Measurements from ENCODE around the gene RNF26.
A peak's percentile ranks its signal among the peaks of the same experiment; 100 is the strongest.

Gene RNF26

GRCh38 chr11:119371778-119372182, 37.5 kb downstream of the RNF26 start (continued):
- no peak for TF ChIP-seq ZNF513 (tag by site-specific recombination; IDR thresholded peaks at IDR 0.05)
- TF ChIP-seq OVOL3 (tag by site-specific recombination; IDR thresholded peaks at IDR 0.05) = no peak

GRCh38 chr11:119372260-119373058, 38.1 kb downstream of the RNF26 start:
- no peak for TF ChIP-seq ZNF555 (tag by site-specific recombination; conservative IDR thresholded peaks at IDR 0.05)
- peak; percentile 48 for TF ChIP-seq ZNF341 (tag by site-specific recombination; IDR thresholded peaks at IDR 0.05; ENCODE audit: low read depth)
- POLR2A ChIA-PET = interaction anchor here (1.2 kb wide), 1 partner anchor 34 kb away, joined by 4 read pairs; no protein-coding TSS in a partner anchor

GRCh38 chr11:119373059-119373920, 39.0 kb downstream of the RNF26 start:
- POLR2A ChIA-PET = interaction anchor here (0.5 to 2.5 kb wide), 6 partner anchors 12 to 359 kb away, joined by 4 to 16 read pairs (median 6); partner anchors contain the start of gene MCAM
- H3K4me3 ChIP-seq (ENCODE audit: low read depth, low read length) = no peak overlapping the region
- H3K4me1 ChIP-seq (ENCODE audit: control insufficient read depth, insufficient read depth, low read length) = peaks cover 2% of the 10 kb centered on the region; the same call in 1 of the 2 replicates
- CTCF ChIA-PET = interaction anchor here (0.5 to 13.7 kb wide), 26 partner anchors 8 to 1053 kb away, joined by 3 to 160 read pairs (median 5); partner anchors contain the start of genes C1QTNF5, RNF26 and USP2
- peak; percentile 37; the same call in 1 of the 2 replicates for TF ChIP-seq ZNF18 (tag by site-specific recombination; IDR thresholded peaks at IDR 0.05)
- peak; percentile 37 for TF ChIP-seq GLIS1 (tag by site-specific recombination; IDR thresholded peaks at IDR 0.05)
- TF ChIP-seq GLIS2 (tag by site-specific recombination; IDR thresholded peaks at IDR 0.05) = 0 out of 2 replicates have a peak, but pooled peaks have one; percentile 23
- TF ChIP-seq ZNF121 (tag by site-specific recombination; IDR thresholded peaks at IDR 0.05) = no peak
- no peak for TF ChIP-seq ZBTB6 (tag by site-specific recombination; IDR thresholded peaks at IDR 0.05)
- TF ChIP-seq ZNF473 (tag by site-specific recombination; IDR thresholded peaks at IDR 0.05) = no peak
- TF ChIP-seq ZNF391 (tag by site-specific recombination; IDR thresholded peaks at IDR 0.05; ENCODE audit: borderline replicate concordance, low read depth) = no peak
- TF ChIP-seq ZNF544 (tag by site-specific recombination; IDR thresholded peaks at IDR 0.05) = no peak
- H3K9me3 ChIP-seq (ENCODE audit: control insufficient read depth, insufficient read depth, low read depth, low read length) = no peaks in the 10 kb centered on the region
- H3K27ac ChIP-seq (ENCODE audit: extremely low read depth, low read depth, low read length) = no peak overlapping the region
- no peaks in the 10 kb centered on the region for H3K36me3 ChIP-seq (ENCODE audit: control insufficient read depth in 2 of 2, insufficient read depth in 1 of 2, low read length in 2 of 2)

More at GRCh38 chr11:119372260-119373058, 38.1 kb downstream of the RNF26 start:
- H3K4me3 ChIP-seq (ENCODE audit: low read depth, low read length) = no peak overlapping the region
- CTCF ChIA-PET = interaction anchor here (0.6 to 13.7 kb wide), 13 partner anchors 8 to 273 kb away, joined by 4 to 160 read pairs (median 20); partner anchors contain the start of genes RNF26 and USP2
- H3K27ac ChIP-seq (ENCODE audit: extremely low read depth, low read depth, low read length) = no peak overlapping the region
- peaks cover 2% of the 10 kb centered on the region; the same call in 1 of the 2 replicates for H3K4me1 ChIP-seq (ENCODE audit: control insufficient read depth, insufficient read depth, low read length)
- H3K36me3 ChIP-seq (ENCODE audit: control insufficient read depth in 2 of 2, insufficient read depth in 1 of 2, low read length in 2 of 2) = no peaks in the 10 kb centered on the region
- H3K9me3 ChIP-seq (ENCODE audit: control insufficient read depth, insufficient read depth, low read depth, low read length) = no peaks in the 10 kb centered on the region

Measured in HEK293 (cell line).